ENCODE results near the gene AJUBA. TPM values are rescaled to one million over a fixed set of nuclear protein-coding genes. Genes with fewer than 3 reads are reported as not detected.
"Not testable (repeated sequence)": the region's sequence is repeated elsewhere in the genome, so short reads cannot be mapped to it uniquely, and the experiment has no call there.

Gene AJUBA
- total RNA-seq, 1 donor from 2014 or later: 56.1 TPM

DNA sequence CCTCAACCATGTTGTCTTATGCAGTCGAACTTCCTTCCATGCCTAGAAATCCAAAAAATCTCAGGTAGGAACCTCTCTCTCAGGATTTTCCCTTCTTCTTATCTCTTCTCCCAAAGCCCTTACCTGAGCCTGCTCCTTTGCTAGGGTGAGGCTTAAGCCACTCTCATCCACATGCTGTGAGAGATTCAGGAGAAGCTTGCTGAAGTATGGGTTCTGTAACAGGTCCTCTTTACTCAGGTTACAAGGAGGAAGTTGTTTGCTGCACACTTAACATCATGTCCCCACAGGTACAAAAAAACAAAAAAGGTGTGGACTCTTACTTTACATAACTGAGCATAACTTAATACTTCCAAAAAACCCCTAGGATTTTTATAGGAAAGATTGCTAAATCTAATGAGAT is 29.9 kb downstream of the AJUBA start:
- no peak overlapping the region for H3K4me3 Mint-ChIP-seq
- H3K36me3 Mint-ChIP-seq: peaks cover 22% of the 10 kb centered on the region
- peaks cover 12% of the 10 kb centered on the region for H3K27me3 Mint-ChIP-seq
- no peaks in the 10 kb centered on the region for H3K9me3 Mint-ChIP-seq
- TF ChIP-seq, protein P1, sequence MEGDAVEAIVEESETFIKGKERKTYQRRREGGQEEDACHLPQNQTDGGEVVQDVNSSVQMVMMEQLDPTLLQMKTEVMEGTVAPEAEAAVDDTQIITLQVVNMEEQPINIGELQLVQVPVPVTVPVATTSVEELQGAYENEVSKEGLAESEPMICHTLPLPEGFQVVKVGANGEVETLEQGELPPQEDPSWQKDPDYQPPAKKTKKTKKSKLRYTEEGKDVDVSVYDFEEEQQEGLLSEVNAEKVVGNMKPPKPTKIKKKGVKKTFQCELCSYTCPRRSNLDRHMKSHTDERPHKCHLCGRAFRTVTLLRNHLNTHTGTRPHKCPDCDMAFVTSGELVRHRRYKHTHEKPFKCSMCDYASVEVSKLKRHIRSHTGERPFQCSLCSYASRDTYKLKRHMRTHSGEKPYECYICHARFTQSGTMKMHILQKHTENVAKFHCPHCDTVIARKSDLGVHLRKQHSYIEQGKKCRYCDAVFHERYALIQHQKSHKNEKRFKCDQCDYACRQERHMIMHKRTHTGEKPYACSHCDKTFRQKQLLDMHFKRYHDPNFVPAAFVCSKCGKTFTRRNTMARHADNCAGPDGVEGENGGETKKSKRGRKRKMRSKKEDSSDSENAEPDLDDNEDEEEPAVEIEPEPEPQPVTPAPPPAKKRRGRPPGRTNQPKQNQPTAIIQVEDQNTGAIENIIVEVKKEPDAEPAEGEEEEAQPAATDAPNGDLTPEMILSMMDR (conservative IDR thresholded peaks at IDR 0.05): no peak
- no peak overlapping the region for H3K27ac Mint-ChIP-seq
- H3K4me1 Mint-ChIP-seq (ENCODE audit: unreplicated experiment): peaks cover 14% of the 10 kb centered on the region
- DNase-seq (ENCODE audit: extremely low spot score, unreplicated experiment): no peak

DNA sequence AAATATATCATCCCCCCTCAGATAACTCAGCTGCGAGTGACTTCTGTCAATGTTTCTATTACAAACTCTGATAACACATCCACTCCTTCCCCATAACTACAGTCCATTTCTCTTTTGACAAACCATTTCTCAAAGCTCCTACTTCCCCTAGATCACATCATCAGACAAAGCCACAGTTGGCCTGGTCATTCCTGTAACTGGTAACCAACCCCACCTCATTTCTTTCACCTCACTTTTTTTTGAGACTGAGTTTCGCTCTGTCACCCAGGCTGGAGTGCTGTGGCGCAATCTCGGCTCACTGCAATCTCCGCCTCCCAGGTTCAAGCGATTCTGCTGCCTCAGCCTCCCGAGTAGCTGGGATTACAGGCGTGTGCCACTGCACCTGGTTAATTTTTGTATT is 30.6 kb downstream of the AJUBA start:
- Mint-ChIP-seq H3K36me3 (peaks cover 27% of the 10 kb centered on the region), H3K27me3 (peaks cover 12% of the 10 kb centered on the region), H3K4me1 (ENCODE audit: unreplicated experiment) (peaks cover 14% of the 10 kb centered on the region)
- not testable (repeated sequence) for H3K9me3 Mint-ChIP-seq; DNase-seq (ENCODE audit: extremely low spot score, unreplicated experiment); H3K4me3 Mint-ChIP-seq; H3K27ac Mint-ChIP-seq

DNA sequence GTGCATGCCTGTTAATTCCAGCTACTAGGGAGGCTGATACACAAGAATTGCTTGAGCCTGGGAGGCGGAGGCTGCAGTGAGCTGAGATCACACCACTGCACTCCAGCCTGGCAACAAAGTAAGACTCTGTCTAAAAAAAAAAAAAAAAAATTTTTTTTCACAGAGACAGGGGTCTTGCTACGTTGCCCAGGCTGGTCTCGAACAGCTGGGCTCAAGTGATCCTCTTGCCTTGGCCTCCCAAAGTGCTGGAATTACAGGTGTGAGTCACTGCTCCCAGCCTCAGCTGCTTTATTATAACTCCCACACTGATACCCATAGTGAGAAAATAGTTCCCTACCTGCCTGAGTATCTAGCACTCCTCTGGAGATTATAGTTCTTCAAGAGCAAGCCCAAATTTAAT is 36.7 kb downstream of the AJUBA start:
- H3K36me3 Mint-ChIP-seq: peaks cover 22% of the 10 kb centered on the region

DNA sequence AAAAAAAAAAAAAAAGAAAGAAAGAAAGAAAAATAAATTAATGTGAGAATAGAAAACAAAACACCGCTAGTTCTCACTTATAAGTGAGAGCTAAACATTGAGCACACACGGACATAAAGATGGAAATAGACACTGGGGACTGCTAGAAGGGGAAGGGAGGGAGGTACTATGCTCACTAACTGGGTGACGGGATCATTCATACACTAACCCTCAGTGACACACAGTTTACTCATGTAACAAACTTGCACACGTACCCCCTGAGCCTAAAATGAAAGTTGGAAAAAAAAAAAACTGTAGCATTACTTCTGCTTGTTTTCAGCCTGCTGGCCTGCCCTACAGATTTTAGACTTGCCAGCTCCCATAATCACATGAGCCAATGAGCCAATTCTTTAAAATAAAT is 42.7 kb downstream of the AJUBA start:
- H3K9me3 Mint-ChIP-seq: no peaks in the 10 kb centered on the region
- no peak overlapping the region for H3K27ac Mint-ChIP-seq
- H3K27me3 Mint-ChIP-seq: no peaks in the 10 kb centered on the region
- TF ChIP-seq, protein P1 (conservative IDR thresholded peaks at IDR 0.05): no peak
- no peak for DNase-seq (ENCODE audit: extremely low spot score, unreplicated experiment)
- no peaks in the 10 kb centered on the region for H3K4me1 Mint-ChIP-seq (ENCODE audit: unreplicated experiment)
- H3K4me3 Mint-ChIP-seq: no peak overlapping the region
- H3K36me3 Mint-ChIP-seq: peaks cover 4% of the 10 kb centered on the region

More for the DNA sequence above, 36.7 kb downstream of the AJUBA start:
- DNase-seq (ENCODE audit: extremely low spot score, unreplicated experiment): no peak
- H3K9me3 Mint-ChIP-seq: no peaks in the 10 kb centered on the region
- no peaks in the 10 kb centered on the region for H3K27me3 Mint-ChIP-seq
- TF ChIP-seq, protein P1 (conservative IDR thresholded peaks at IDR 0.05): no peak
- H3K27ac Mint-ChIP-seq: no peak overlapping the region
- no peak overlapping the region for H3K4me3 Mint-ChIP-seq
- H3K4me1 Mint-ChIP-seq (ENCODE audit: unreplicated experiment): no peaks in the 10 kb centered on the region

DNA sequence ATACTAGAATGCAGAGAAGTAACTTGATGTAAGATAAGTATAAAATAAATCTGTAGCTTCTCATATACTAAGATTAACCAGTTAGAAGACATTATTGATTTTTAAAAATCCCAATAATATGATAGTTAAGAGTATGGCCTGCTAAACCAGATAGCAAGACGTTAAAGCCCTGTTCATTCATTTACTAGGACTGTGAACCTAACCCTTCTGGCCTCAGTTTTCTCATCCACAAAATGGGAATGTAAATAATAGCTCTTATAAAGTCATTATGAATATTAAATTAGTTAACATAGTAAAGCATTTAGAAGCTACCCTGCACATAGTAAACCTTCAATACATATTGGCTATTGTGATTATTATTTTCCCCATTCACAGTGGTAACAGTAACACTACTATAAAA is 47.2 kb downstream of the AJUBA start:
- Mint-ChIP-seq H3K27ac (no peak overlapping the region), H3K4me1 (ENCODE audit: unreplicated experiment) (peaks cover 10% of the 10 kb centered on the region), H3K4me3 (no peak overlapping the region), H3K27me3 (no peaks in the 10 kb centered on the region), H3K36me3 (no peaks in the 10 kb centered on the region), H3K9me3 (no peaks in the 10 kb centered on the region)
- no peak for DNase-seq (ENCODE audit: extremely low spot score, unreplicated experiment)
- TF ChIP-seq, protein P1 (conservative IDR thresholded peaks at IDR 0.05): no peak

DNA sequence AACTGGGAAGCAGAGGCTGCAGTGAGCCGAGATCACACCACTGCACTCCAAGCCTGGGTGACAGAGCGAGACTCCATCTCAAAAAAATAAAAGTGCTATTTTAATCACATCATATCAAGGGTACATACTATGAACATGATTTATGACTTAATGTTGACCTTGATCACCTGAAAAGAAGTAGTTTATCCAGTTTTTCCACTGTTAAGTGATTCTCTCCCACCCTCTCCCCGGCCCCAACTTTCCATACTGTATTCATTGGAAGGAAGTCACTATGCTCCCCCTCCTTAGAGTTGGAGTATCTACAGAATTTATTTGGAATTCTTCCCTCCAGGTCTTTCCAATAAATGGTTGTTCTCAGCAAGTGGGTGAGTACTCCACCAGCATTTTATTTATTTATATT is 50.2 kb downstream of the AJUBA start:
- TF ChIP-seq, protein P1 (conservative IDR thresholded peaks at IDR 0.05): no peak
- Mint-ChIP-seq H3K4me3 (peak overlapping the region; percentile 56), H3K9me3 (no peaks in the 10 kb centered on the region), H3K4me1 (ENCODE audit: unreplicated experiment) (peaks cover 16% of the 10 kb centered on the region), H3K27ac (peak overlapping the region; percentile 24), H3K27me3 (no peaks in the 10 kb centered on the region), H3K36me3 (no peaks in the 10 kb centered on the region)
- DNase-seq (ENCODE audit: extremely low spot score, unreplicated experiment): no peak

Data from type B pancreatic cell (in vitro differentiated cells).